Muscle of leg (tissue), 11 donors: ENCODE results near the gene DIP2B. TPM values are rescaled to one million over a fixed set of nuclear protein-coding genes. Genes with fewer than 3 reads are reported as not detected.

Experiments
- DNase-seq: peaks from one replicate; pipeline ENCODE4 v3.0.0; 2013
- H3K27ac ChIP-seq: one replicate; pipeline ENCODE4 v1.5.1; 2013; ENCODE audit warnings: mild to moderate bottlenecking, low read length, control low read depth
- H3K27me3 ChIP-seq: one replicate; pipeline ENCODE4 v1.6.1; 2013; ENCODE audit warnings: low read length; ENCODE audit not compliant: control insufficient read depth, insufficient read depth
- H3K36me3 ChIP-seq: one replicate; pipeline ENCODE4 v1.6.1; 2013; ENCODE audit warnings: low read length; ENCODE audit not compliant: control insufficient read depth, insufficient read depth
- H3K4me1 ChIP-seq: one replicate; pipeline ENCODE4 v1.6.1; 2013; ENCODE audit warnings: low read length; ENCODE audit not compliant: control insufficient read depth, insufficient read depth
- H3K4me3 ChIP-seq: one replicate; pipeline ENCODE4 v1.5.1; 2013; ENCODE audit warnings: low read length, control low read depth
- H3K9me3 ChIP-seq: replicated peaks from 2 replicates; pipeline ENCODE4 v1.6.1; 2013; ENCODE audit warnings: low read depth, low read length; ENCODE audit not compliant: control insufficient read depth
- WGBS: methylation state at CpG from one replicate; pipeline ENCODE4 v1.1.5; 2013; ENCODE audit warnings: missing lambda C conversion rate; ENCODE audit not compliant: insufficient coverage; 5-methylcytosine and 5-hydroxymethylcytosine counted together
- polyA plus RNA-seq, 8 donors: library from polyadenylated mRNA; unstranded; fragments of 120-200 nt; gene quantifications; one replicate each; pipeline versions ENCODE4 v1.2.1 to v1.2.3, GENCODE V29; 2013; ENCODE audit warnings: inconsistent platforms in 1 of 8, low replicate concordance in 1 of 8; ENCODE audit not compliant: insufficient read length in 8 of 8, insufficient read depth in 1 of 8
- total RNA-seq: library from RNA; stranded (reverse); fragments of 120-200 nt; gene quantifications from one replicate; pipeline ENCODE4 v1.2.4, GENCODE V29; 2013

The DIP2B gene
- total and polyA plus RNA-seq, 9 donors: 13.2 to 27.2 (median 21.2) TPM

GRCh38 chr12:50571786-50572185 is 67.0 kb downstream of the DIP2B start:
- whole genome bisulfite sequencing: 69% methylated on average over 2 of the region's 7 CpGs
- H3K27ac ChIP-seq: peak overlapping the region; percentile 39
- H3K9me3 ChIP-seq: no peaks in the 10 kb centered on the region
- H3K36me3 ChIP-seq: no peaks in the 10 kb centered on the region
- no peaks in the 10 kb centered on the region for H3K27me3 ChIP-seq
- DNase-seq: peak; percentile 87
- H3K4me1 ChIP-seq: peaks cover 38% of the 10 kb centered on the region
- H3K4me3 ChIP-seq: no peak overlapping the region

- Histone ChIP-seq H3K27ac (peak overlapping the region; percentile 39), H3K27me3 (no peaks in the 10 kb centered on the region), H3K4me3 (no peak overlapping the region), H3K9me3 (no peaks in the 10 kb centered on the region), H3K36me3 (no peaks in the 10 kb centered on the region), H3K4me1 (peaks cover 38% of the 10 kb centered on the region)
- peak; percentile 94 for DNase-seq
- WGBS: 0% methylated on average over 1 of the region's 1 CpG
These were observed 67.5 kb downstream of the DIP2B start for GRCh38 chr12:50572287-50572686.

GRCh38 chr12:50572760-50573159 is 68.0 kb downstream of the DIP2B start:
- 27% methylated on average over 2 of the region's 3 CpGs for WGBS
- peaks cover 38% of the 10 kb centered on the region for H3K4me1 ChIP-seq

GRCh38 chr12:50573271-50573670 is 68.5 kb downstream of the DIP2B start:
- Histone ChIP-seq H3K4me3 (no peak overlapping the region), H3K27ac (peak overlapping the region; percentile 39), H3K36me3 (no peaks in the 10 kb centered on the region), H3K4me1 (peaks cover 34% of the 10 kb centered on the region), H3K27me3 (no peaks in the 10 kb centered on the region), H3K9me3 (no peaks in the 10 kb centered on the region)
- no peak for DNase-seq
- WGBS: no CpG with 5 or more reads among the region's 2 CpGs

More at GRCh38 chr12:50572760-50573159, 68.0 kb downstream of the DIP2B start:
- peak; percentile 45 for DNase-seq
- H3K27me3 ChIP-seq: no peaks in the 10 kb centered on the region
- H3K9me3 ChIP-seq: no peaks in the 10 kb centered on the region
- no peak overlapping the region for H3K4me3 ChIP-seq
- no peaks in the 10 kb centered on the region for H3K36me3 ChIP-seq
- H3K27ac ChIP-seq: peak overlapping the region; percentile 39

GRCh38 chr12:50574601-50575348 is 70.0 kb downstream of the DIP2B start:
- DNase-seq: peak; percentile 80
- H3K4me3 ChIP-seq: no peak overlapping the region
- H3K27ac ChIP-seq: peak overlapping the region; percentile 71
- no peaks in the 10 kb centered on the region for H3K36me3 ChIP-seq
- no peaks in the 10 kb centered on the region for H3K27me3 ChIP-seq
- H3K4me1 ChIP-seq: peaks cover 28% of the 10 kb centered on the region
- WGBS: 60% methylated on average over 1 of the region's 5 CpGs
- H3K9me3 ChIP-seq: no peaks in the 10 kb centered on the region

- no peaks in the 10 kb centered on the region for H3K9me3 ChIP-seq
- H3K27me3 ChIP-seq: no peaks in the 10 kb centered on the region
- no peak overlapping the region for H3K27ac ChIP-seq
- peaks cover 1% of the 10 kb centered on the region for H3K36me3 ChIP-seq
- no peak for DNase-seq
- peaks cover 11% of the 10 kb centered on the region for H3K4me1 ChIP-seq
- 57% methylated on average over 1 of the region's 1 CpG for WGBS
- no peak overlapping the region for H3K4me3 ChIP-seq
These were observed 75.0 kb downstream of the DIP2B start for GRCh38 chr12:50579757-50580267.

- Histone ChIP-seq H3K27ac (no peak overlapping the region), H3K4me3 (no peak overlapping the region), H3K9me3 (no peaks in the 10 kb centered on the region), H3K27me3 (no peaks in the 10 kb centered on the region), H3K36me3 (peaks cover 6% of the 10 kb centered on the region), H3K4me1 (peaks cover 5% of the 10 kb centered on the region)
- no peak for DNase-seq
- WGBS: no CpG with 5 or more reads among the region's 3 CpGs
These were observed 75.7 kb downstream of the DIP2B start for GRCh38 chr12:50580436-50580835.

GRCh38 chr12:50581226-50582184 is 76.7 kb downstream of the DIP2B start:
- Histone ChIP-seq H3K27ac (no peak overlapping the region), H3K4me1 (peaks cover 3% of the 10 kb centered on the region), H3K27me3 (no peaks in the 10 kb centered on the region), H3K9me3 (no peaks in the 10 kb centered on the region), H3K4me3 (no peak overlapping the region), H3K36me3 (peaks cover 6% of the 10 kb centered on the region)
- WGBS: 63% methylated on average over 2 of the region's 10 CpGs
- no peak for DNase-seq

- H3K27me3 ChIP-seq: no peaks in the 10 kb centered on the region
- H3K4me1 ChIP-seq: peaks cover 6% of the 10 kb centered on the region
- H3K9me3 ChIP-seq: no peaks in the 10 kb centered on the region
- no peak overlapping the region for H3K27ac ChIP-seq
- H3K4me3 ChIP-seq: no peak overlapping the region
- no peak for DNase-seq
- no CpG with 5 or more reads among the region's 1 CpG for WGBS
- H3K36me3 ChIP-seq: peaks cover 6% of the 10 kb centered on the region
These were observed 79.3 kb downstream of the DIP2B start for GRCh38 chr12:50584135-50584534.
